Renal pelvis (tissue), 3 donors: ENCODE data around the gene IFT81. TPM values are rescaled to one million over a fixed set of nuclear protein-coding genes. Genes with fewer than 3 reads are reported as not detected.

ENCODE experiments used
- polyA plus RNA-seq, 3 donors: library from polyadenylated mRNA; unstranded; fragments of 120-200 nt; gene quantifications; one replicate each; pipeline ENCODE4 v1.2.1, GENCODE V29; 2013; ENCODE audit not compliant: insufficient read length in 3 of 3

Gene IFT81
- polyA plus RNA-seq, 3 donors: 43.8 to 50.5 (median 48.1) TPM

Other genes starting within 250 kb of the IFT81 start
- 10 to 100 TPM; 31.7 to 38.6 (median 32.5) TPM for gene GLTP, start 243.8 kb upstream of the IFT81 start, polyA plus RNA-seq
- gene TCHP, start 224.1 kb upstream of the IFT81 start, polyA plus RNA-seq: 10 to 100 TPM; 24.6 to 32.1 (median 27.7) TPM
- gene GIT2, start 128.0 kb upstream of the IFT81 start, polyA plus RNA-seq: 10 to 100 TPM; 30.8 to 51.8 (median 48.9) TPM
- gene ANKRD13A, start 124.9 kb upstream of the IFT81 start, polyA plus RNA-seq: 10 to 100 TPM; 33.7 to 47.8 (median 46.4) TPM
- gene C12orf76, start 75.8 kb upstream of the IFT81 start, polyA plus RNA-seq: 10 to 100 TPM; 29.5 to 38.6 (median 38.3) TPM
- gene ATP2A2, start 156.9 kb downstream of the IFT81 start, polyA plus RNA-seq: 100 to 1,000 TPM; 161 to 167 (median 162) TPM